ENCODE measurements around the gene SLC6A15. TPM values are rescaled to one million over a fixed set of nuclear protein-coding genes. Genes with fewer than 3 reads are reported as not detected.

The SLC6A15 gene
- polyA plus RNA-seq, 1 of the 3 experiments (the other 2 are of a cell fraction), result 0.76 TPM

GRCh38 chr12:84922693-84923092 lies 10.1 kb upstream of the SLC6A15 start:
- no peak overlapping the region for H3K9ac ChIP-seq
- H3K9me3 ChIP-seq, result no peaks in the 10 kb centered on the region
- no peak overlapping the region for H3K4me2 ChIP-seq
- no peaks in the 10 kb centered on the region for H3K9me2 ChIP-seq
- no peaks in the 10 kb centered on the region for H3K36me3 ChIP-seq (replicated peaks in 1 of 2; ENCODE audit: control insufficient read depth in 1 of 2, insufficient read depth in 2 of 2, low read length in 1 of 2)
- no peaks in the 10 kb centered on the region for H3K4me1 ChIP-seq (ENCODE audit: control insufficient read depth in 1 of 2, insufficient read depth in 2 of 2, low read depth in 1 of 2, low read length in 1 of 2)
- H3F3A ChIP-seq (replicated peaks; ENCODE audit: insufficient read depth), result peaks cover 4% of the 10 kb centered on the region
- H2AFZ ChIP-seq (ENCODE audit: low read depth), result no peak overlapping the region; the same call in 1 of the 2 replicates
- whole genome bisulfite sequencing (ENCODE audit: low lambda C conversion rate), result 36% methylated on average over 2 of the region's 2 CpGs
- ChIA-PET CTCF (interaction anchor here (1.0 kb wide), 1 partner anchor 9 kb away, joined by 3 read pairs; no protein-coding TSS in a partner anchor), POLR2A (no interaction called here)
- H3K4me3 ChIP-seq (ENCODE audit: low read depth in 2 of 2, low read length in 1 of 2), result no peak overlapping the region
- no peak for TF ChIP-seq TAF1 (IDR thresholded peaks at IDR 0.05; ENCODE audit: borderline replicate concordance, low read depth, low read length)
- no peak for TF ChIP-seq GABPA (IDR thresholded peaks at IDR 0.05; ENCODE audit: low read depth)
- TF ChIP-seq SIN3A (IDR thresholded peaks at IDR 0.05; ENCODE audit: borderline replicate concordance, low read depth, low read length), result no peak
- TF ChIP-seq, protein P1, sequence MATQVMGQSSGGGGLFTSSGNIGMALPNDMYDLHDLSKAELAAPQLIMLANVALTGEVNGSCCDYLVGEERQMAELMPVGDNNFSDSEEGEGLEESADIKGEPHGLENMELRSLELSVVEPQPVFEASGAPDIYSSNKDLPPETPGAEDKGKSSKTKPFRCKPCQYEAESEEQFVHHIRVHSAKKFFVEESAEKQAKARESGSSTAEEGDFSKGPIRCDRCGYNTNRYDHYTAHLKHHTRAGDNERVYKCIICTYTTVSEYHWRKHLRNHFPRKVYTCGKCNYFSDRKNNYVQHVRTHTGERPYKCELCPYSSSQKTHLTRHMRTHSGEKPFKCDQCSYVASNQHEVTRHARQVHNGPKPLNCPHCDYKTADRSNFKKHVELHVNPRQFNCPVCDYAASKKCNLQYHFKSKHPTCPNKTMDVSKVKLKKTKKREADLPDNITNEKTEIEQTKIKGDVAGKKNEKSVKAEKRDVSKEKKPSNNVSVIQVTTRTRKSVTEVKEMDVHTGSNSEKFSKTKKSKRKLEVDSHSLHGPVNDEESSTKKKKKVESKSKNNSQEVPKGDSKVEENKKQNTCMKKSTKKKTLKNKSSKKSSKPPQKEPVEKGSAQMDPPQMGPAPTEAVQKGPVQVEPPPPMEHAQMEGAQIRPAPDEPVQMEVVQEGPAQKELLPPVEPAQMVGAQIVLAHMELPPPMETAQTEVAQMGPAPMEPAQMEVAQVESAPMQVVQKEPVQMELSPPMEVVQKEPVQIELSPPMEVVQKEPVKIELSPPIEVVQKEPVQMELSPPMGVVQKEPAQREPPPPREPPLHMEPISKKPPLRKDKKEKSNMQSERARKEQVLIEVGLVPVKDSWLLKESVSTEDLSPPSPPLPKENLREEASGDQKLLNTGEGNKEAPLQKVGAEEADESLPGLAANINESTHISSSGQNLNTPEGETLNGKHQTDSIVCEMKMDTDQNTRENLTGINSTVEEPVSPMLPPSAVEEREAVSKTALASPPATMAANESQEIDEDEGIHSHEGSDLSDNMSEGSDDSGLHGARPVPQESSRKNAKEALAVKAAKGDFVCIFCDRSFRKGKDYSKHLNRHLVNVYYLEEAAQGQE (IDR thresholded peaks at IDR 0.05; ENCODE audit: low read depth, low read length), result no peak
- TF ChIP-seq YY1 (IDR thresholded peaks at IDR 0.05; ENCODE audit: low read depth), result no peak
- TF ChIP-seq EP300 (IDR thresholded peaks at IDR 0.05; ENCODE audit: borderline replicate concordance in 1 of 2, low read depth in 1 of 2, low read length in 1 of 2), result no peak
- TF ChIP-seq, protein P2, sequence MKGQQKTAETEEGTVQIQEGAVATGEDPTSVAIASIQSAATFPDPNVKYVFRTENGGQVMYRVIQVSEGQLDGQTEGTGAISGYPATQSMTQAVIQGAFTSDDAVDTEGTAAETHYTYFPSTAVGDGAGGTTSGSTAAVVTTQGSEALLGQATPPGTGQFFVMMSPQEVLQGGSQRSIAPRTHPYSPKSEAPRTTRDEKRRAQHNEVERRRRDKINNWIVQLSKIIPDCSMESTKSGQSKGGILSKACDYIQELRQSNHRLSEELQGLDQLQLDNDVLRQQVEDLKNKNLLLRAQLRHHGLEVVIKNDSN (IDR thresholded peaks at IDR 0.05; ENCODE audit: borderline replicate concordance, low read depth), result no peak
- no peak for TF ChIP-seq FOXM1 (IDR thresholded peaks at IDR 0.05; ENCODE audit: low read depth)
- TF ChIP-seq JUND (IDR thresholded peaks at IDR 0.05), result no peak
- no peaks in the 10 kb centered on the region for H3K27me3 ChIP-seq (ENCODE audit: insufficient read depth)
- no peaks in the 10 kb centered on the region for H3K79me2 ChIP-seq (ENCODE audit: insufficient read depth)
- H4K20me1 ChIP-seq (ENCODE audit: insufficient read depth), result no peaks in the 10 kb centered on the region
- DNase-seq, result no peak
- no peak overlapping the region for H3K27ac ChIP-seq (ENCODE audit: low read depth in 2 of 2, low read length in 1 of 2)

GRCh38 chr12:84920331-84920730 lies 7.7 kb upstream of the SLC6A15 start:
- POLR2A ChIA-PET, result no interaction called here
- no peak overlapping the region for H3K27ac ChIP-seq (ENCODE audit: low read depth in 2 of 2, low read length in 1 of 2)
- H3F3A ChIP-seq (replicated peaks; ENCODE audit: insufficient read depth), result peaks cover 4% of the 10 kb centered on the region
- no peaks in the 10 kb centered on the region for H3K79me2 ChIP-seq (ENCODE audit: insufficient read depth)
- WGBS (ENCODE audit: low lambda C conversion rate), result 32% methylated on average over 1 of the region's 1 CpG
- no peak overlapping the region for H2AFZ ChIP-seq (ENCODE audit: low read depth)
- H3K4me1 ChIP-seq (ENCODE audit: control insufficient read depth in 1 of 2, insufficient read depth in 2 of 2, low read depth in 1 of 2, low read length in 1 of 2), result no peaks in the 10 kb centered on the region
- DNase-seq, result no peak
- H3K27me3 ChIP-seq (ENCODE audit: insufficient read depth), result no peaks in the 10 kb centered on the region
- TF ChIP-seq RXRA (IDR thresholded peaks at IDR 0.05; ENCODE audit: borderline replicate concordance, low read depth) (no peak), CHD2 (IDR thresholded peaks at IDR 0.05; ENCODE audit: low read length, partially characterized antibody) (no peak), TAF1 (IDR thresholded peaks at IDR 0.05; ENCODE audit: borderline replicate concordance, low read depth, low read length) (no peak), IRF3 (IDR thresholded peaks at IDR 0.05; ENCODE audit: low read depth, low read length) (no peak), ELF1 (IDR thresholded peaks at IDR 0.05) (no peak), POLR2AphosphoS5 (IDR thresholded peaks at IDR 0.05; ENCODE audit: low read depth, low read length) (no peak), TEAD4 (IDR thresholded peaks at IDR 0.05; ENCODE audit: borderline replicate concordance, insufficient read depth) (no peak), GATA2 (CRISPR knock-in tag; IDR thresholded peaks at IDR 0.05) (no peak), CTCF (IDR thresholded peaks at IDR 0.05) (no peak), NRF1 (IDR thresholded peaks at IDR 0.05; ENCODE audit: low read depth, low read length) (no peak), TCF12 (IDR thresholded peaks at IDR 0.05) (no peak)
- TF ChIP-seq, protein P2 (IDR thresholded peaks at IDR 0.05; ENCODE audit: borderline replicate concordance, low read depth), result no peak
- H3K4me3 ChIP-seq (ENCODE audit: low read depth in 2 of 2, low read length in 1 of 2), result no peak overlapping the region
- H3K9me2 ChIP-seq, result no peaks in the 10 kb centered on the region
- no peak overlapping the region for H3K9ac ChIP-seq
- no peaks in the 10 kb centered on the region for H3K36me3 ChIP-seq (replicated peaks in 1 of 2; ENCODE audit: control insufficient read depth in 1 of 2, insufficient read depth in 2 of 2, low read length in 1 of 2)
- no peaks in the 10 kb centered on the region for H3K9me3 ChIP-seq
- H4K20me1 ChIP-seq (ENCODE audit: insufficient read depth), result no peaks in the 10 kb centered on the region
- CTCF ChIA-PET, result interaction anchor here (0.6 to 1.3 kb wide), 2 partner anchors 9 to 36 kb away, joined by 3 to 4 read pairs; no protein-coding TSS in a partner anchor
- no peak overlapping the region for H3K4me2 ChIP-seq
